K562 (cell line): ENCODE results near the gene SLC38A8. TPM values are rescaled to one million over a fixed set of nuclear protein-coding genes. Genes with fewer than 3 reads are reported as not detected.

Source experiments
- GABPA ChIP-seq: fragments of 200-800 bp; sonication (Bioruptor generic); conservative IDR thresholded peaks from 2 replicates; pipeline ENCODE4 v1.6.1; 2016; ENCODE audit warnings: low read depth, missing genetic modification characterization, missing compliant biosample characterization
- KAT8 ChIP-seq: fragments of 450-650 bp; IDR thresholded peaks from 2 replicates; pipeline ENCODE4 v1.6.1; 2016; ENCODE audit warnings: low read depth, mild to moderate bottlenecking
- MAFF ChIP-seq: IDR thresholded peaks from 2 replicates; pipeline ENCODE4 v1.6.1; 2012; ENCODE audit warnings: low read length, improper control_type of control experiment
- NFE2L1 ChIP-seq: fragments of 450-650 bp; IDR thresholded peaks from 2 replicates; pipeline ENCODE4 v1.6.1; 2016; ENCODE audit warnings: missing genetic modification characterization, low read depth, mild to moderate bottlenecking, missing compliant biosample characterization, moderate library complexity, borderline replicate concordance
- NFIC ChIP-seq: fragments of 450-650 bp; IDR thresholded peaks from 2 replicates; pipeline ENCODE4 v1.6.1; 2017; ENCODE audit warnings: mild to moderate bottlenecking, inconsistent platforms
- NR1H2 ChIP-seq: sonication (generic); formaldehyde crosslinking; IDR thresholded peaks from 2 replicates; pipeline ENCODE4 v1.4.0; 2020; ENCODE audit warnings: mild to moderate bottlenecking, missing genetic modification reagents
- SAFB2 ChIP-seq: fragments of 200-400 bp; formaldehyde crosslinking; IDR thresholded peaks from 2 replicates; pipeline ENCODE4 v1.6.1; 2018; ENCODE audit warnings: borderline replicate concordance, low read length, low read depth, moderate library complexity; ENCODE audit not compliant: severe bottlenecking
- SMAD4 ChIP-seq: fragments of 250-450 bp; sonication (Bioruptor Pico); conservative IDR thresholded peaks from 2 replicates; pipeline ENCODE4 v1.8.0; 2021; ENCODE audit warnings: inconsistent platforms, mild to moderate bottlenecking, moderate library complexity
- SOX6 ChIP-seq: fragments of 450-650 bp; IDR thresholded peaks from 2 replicates; pipeline ENCODE4 v1.6.1; 2014; ENCODE audit warnings: mild to moderate bottlenecking
- ZNF431 ChIP-seq: sonication (generic); formaldehyde crosslinking; IDR thresholded peaks from 2 replicates; pipeline ENCODE4 v1.8.0; 2022; ENCODE audit warnings: mild to moderate bottlenecking, missing genetic modification reagents
- ZNF592 ChIP-seq: fragments of 450-650 bp; IDR thresholded peaks from 2 replicates; pipeline ENCODE4 v1.6.1; 2017; ENCODE audit warnings: antibody characterized with exemption, mild to moderate bottlenecking
- polyA plus RNA-seq, 8 experiments: library from polyadenylated mRNA; depleted of rRNA in 4 of 8; stranded (reverse) in 5 of 8; unstranded in 3 of 8; fragments of >200 nt; fragmentation: Nextera tagmentation in 2 of 8; fragmentation: Illumina TruSeq in 1 of 8; extraction: Ambion mirVana in 2 of 8; extraction: Trizol in 1 of 8; gene quantifications; 2 replicates each; pipeline versions ENCODE4 v1.2.1 to v1.2.3, GENCODE V29; 2011 to 2014; ENCODE audit warnings: inconsistent platforms in 1 of 8, missing spikeins in 1 of 8
- total RNA-seq, 7 experiments: library from RNA; depleted of rRNA in 6 of 7; stranded (reverse); fragments of >200 nt in 6 of 7; fragmentation: Illumina TruSeq in 2 of 7; extraction: Trizol in 2 of 7; gene quantifications; 2 replicates each; pipeline versions ENCODE4 v1.2.1 to v1.2.3, GENCODE V29; 2011 to 2021; ENCODE audit warnings: low replicate concordance in 1 of 7
- TF ChIP-seq, protein P1 (sequence below), 2 experiments: fragments of 450-650 bp in 1 of 2; sonication (generic) in 1 of 2; formaldehyde crosslinking; conservative IDR thresholded peaks; 2 replicates each; pipeline versions ENCODE4 v1.4.0 to v1.8.1; 2020 to 2022; ENCODE audit warnings: mild to moderate bottlenecking in 1 of 2, missing genetic modification reagents in 1 of 2
- TF ChIP-seq, protein P2 (sequence below): sonication (generic); IDR thresholded peaks from 2 replicates; pipeline ENCODE4 v1.6.1; 2016
- TF ChIP-seq, protein P3 (sequence below): sonication (generic); formaldehyde crosslinking; IDR thresholded peaks from 2 replicates; pipeline ENCODE4 v1.8.1; 2023; ENCODE audit warnings: mild to moderate bottlenecking, missing genetic modification reagents, moderate library complexity

SLC38A8 gene
- total and polyA plus RNA-seq, 9 of the 15 experiments (the other 6 are each of a cell fraction or from before 2014, with no cell fraction given), result 0.28 TPM; not detected in 8

GRCh38 chr16:84055801-84056634, 13.4 kb upstream of the SLC38A8 start (continued):
- TF ChIP-seq, protein P1, sequence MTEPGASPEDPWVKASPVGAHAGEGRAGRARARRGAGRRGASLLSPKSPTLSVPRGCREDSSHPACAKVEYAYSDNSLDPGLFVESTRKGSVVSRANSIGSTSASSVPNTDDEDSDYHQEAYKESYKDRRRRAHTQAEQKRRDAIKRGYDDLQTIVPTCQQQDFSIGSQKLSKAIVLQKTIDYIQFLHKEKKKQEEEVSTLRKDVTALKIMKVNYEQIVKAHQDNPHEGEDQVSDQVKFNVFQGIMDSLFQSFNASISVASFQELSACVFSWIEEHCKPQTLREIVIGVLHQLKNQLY (CRISPR knock-in tag; conservative IDR thresholded peaks at IDR 0.05), result no peak
- TF ChIP-seq NFIC (0 out of 2 replicates have a peak, but pooled peaks have one; percentile 4), GABPA (tag) (no peak), ZNF592 (0 out of 2 replicates have a peak, but pooled peaks have one; percentile 41), NR1H2 (CRISPR knock-in tag) (no peak), SMAD4 (CRISPR knock-in tag) (no peak), SOX6 (no peak), KAT8 (no peak), MAFF (0 out of 2 replicates have a peak, but pooled peaks have one; percentile 47), NFE2L1 (tag) (peak; percentile 42; the same call in 1 of the 2 replicates), ZNF431 (CRISPR knock-in tag) (no peak), SAFB2 (no peak)
- TF ChIP-seq, protein P2, sequence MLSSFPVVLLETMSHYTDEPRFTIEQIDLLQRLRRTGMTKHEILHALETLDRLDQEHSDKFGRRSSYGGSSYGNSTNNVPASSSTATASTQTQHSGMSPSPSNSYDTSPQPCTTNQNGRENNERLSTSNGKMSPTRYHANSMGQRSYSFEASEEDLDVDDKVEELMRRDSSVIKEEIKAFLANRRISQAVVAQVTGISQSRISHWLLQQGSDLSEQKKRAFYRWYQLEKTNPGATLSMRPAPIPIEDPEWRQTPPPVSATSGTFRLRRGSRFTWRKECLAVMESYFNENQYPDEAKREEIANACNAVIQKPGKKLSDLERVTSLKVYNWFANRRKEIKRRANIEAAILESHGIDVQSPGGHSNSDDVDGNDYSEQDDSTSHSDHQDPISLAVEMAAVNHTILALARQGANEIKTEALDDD, result peak; percentile 74
- TF ChIP-seq, protein P3, sequence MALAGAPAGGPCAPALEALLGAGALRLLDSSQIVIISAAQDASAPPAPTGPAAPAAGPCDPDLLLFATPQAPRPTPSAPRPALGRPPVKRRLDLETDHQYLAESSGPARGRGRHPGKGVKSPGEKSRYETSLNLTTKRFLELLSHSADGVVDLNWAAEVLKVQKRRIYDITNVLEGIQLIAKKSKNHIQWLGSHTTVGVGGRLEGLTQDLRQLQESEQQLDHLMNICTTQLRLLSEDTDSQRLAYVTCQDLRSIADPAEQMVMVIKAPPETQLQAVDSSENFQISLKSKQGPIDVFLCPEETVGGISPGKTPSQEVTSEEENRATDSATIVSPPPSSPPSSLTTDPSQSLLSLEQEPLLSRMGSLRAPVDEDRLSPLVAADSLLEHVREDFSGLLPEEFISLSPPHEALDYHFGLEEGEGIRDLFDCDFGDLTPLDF (CRISPR knock-in tag), result no peak
